Fibroblast of villous mesenchyme (primary cell): ENCODE results near the gene TTLL8. TPM values are rescaled to one million over a fixed set of nuclear protein-coding genes. Genes with fewer than 3 reads are reported as not detected.

Experiments used
- DNase-seq: peaks from one replicate; pipeline ENCODE4 v3.0.0-alpha.2; 2010; ENCODE audit warnings: low read depth
- H3K4me3 ChIP-seq: 2 replicates; pipeline ENCODE4 v1.5.1; 2011; ENCODE audit warnings: low read depth, mild to moderate bottlenecking, low read length
- total RNA-seq: library from RNA; depleted of rRNA; stranded (reverse); fragments of >200 nt; gene quantifications from 2 replicates; pipeline ENCODE4 v1.2.3, GENCODE V29; 2012
- TF ChIP-seq, protein P1 (sequence below): IDR thresholded peaks from 2 replicates; pipeline ENCODE4 v1.5.1; 2012; ENCODE audit warnings: low read depth, mild to moderate bottlenecking, low read length; ENCODE audit not compliant: insufficient read depth

Gene TTLL8
- total RNA-seq, 1 donor, result not detected

DNA sequence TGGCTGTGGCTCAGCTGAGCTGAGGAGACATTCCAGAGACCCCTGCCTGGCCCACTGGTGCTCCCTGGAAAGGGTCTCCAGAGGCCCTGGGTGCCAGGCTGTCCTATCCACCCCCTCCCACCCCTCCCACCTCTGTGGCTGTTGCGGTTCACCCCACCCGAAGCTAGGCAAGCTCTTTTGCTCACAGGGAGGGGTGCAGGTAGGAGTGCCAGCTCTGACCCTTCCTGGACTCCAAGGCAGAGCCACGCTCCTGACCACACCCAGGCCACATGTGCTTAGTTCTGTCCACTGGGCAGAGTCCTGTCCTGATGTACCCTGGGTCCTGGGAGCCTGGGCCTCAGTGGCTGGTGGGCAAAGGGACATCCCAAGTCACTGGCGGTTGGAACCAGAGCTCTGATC, 62.0 kb downstream of the TTLL8 start:
- no peak for DNase-seq
- TF ChIP-seq, protein P1, sequence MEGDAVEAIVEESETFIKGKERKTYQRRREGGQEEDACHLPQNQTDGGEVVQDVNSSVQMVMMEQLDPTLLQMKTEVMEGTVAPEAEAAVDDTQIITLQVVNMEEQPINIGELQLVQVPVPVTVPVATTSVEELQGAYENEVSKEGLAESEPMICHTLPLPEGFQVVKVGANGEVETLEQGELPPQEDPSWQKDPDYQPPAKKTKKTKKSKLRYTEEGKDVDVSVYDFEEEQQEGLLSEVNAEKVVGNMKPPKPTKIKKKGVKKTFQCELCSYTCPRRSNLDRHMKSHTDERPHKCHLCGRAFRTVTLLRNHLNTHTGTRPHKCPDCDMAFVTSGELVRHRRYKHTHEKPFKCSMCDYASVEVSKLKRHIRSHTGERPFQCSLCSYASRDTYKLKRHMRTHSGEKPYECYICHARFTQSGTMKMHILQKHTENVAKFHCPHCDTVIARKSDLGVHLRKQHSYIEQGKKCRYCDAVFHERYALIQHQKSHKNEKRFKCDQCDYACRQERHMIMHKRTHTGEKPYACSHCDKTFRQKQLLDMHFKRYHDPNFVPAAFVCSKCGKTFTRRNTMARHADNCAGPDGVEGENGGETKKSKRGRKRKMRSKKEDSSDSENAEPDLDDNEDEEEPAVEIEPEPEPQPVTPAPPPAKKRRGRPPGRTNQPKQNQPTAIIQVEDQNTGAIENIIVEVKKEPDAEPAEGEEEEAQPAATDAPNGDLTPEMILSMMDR, result no peak
- no peak overlapping the region for H3K4me3 ChIP-seq

DNA sequence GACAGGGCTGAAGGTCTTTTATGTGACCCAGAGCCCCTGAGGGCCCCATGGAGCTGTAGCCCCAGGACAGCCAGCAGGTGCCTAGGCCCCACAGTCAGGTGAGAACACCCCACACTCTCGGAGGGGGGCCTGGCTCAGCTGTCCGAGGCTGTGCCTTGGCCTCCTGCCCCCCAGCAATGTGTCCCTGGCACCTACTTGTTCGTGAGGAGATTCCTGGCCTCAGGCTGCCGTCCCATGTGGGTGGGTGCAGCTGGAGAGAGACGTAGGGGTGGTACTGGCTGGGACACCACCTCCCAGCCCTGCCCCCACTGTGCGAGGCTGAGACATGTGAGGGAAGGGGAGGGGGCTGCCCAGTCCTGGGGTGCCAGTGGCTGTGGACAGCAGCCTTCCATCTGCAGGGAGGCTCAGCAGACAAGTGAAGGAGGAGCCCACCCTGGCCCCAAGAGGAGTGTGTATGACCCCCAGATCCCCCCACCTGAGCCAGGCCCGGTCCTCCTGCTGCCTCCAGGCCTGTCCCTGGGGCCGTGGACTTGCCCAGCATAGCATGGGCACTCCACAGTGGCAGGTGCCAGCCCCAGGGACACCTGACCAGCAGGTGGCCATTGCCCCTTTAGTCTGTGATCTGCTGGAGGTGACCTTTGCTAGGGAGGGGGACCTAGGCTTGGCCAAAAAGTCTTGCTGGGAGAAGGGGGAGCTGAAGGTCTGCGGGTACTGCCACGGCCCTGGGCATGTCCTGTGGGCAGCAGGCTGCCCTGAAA, 62.6 kb downstream of the TTLL8 start:
- DNase-seq, result no peak
- H3K4me3 ChIP-seq, result no peak overlapping the region
- TF ChIP-seq, protein P1, result no peak

DNA sequence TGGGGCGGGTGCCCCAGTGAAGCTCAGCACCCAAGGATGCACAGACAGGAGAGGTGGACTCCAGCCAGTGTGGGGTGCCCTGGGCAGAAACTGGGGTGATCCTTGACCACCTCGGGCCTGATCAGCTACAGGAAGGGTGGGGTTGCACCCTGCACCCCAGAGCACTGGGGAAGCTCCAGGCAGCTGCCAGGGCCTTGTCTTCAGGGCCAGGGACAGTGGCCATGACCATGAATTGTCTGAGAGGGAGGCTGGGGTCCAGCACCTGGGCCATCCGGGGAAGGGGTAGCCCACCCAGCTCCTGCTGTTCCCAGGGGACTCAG, 63.1 kb downstream of the TTLL8 start:
- DNase-seq, result no peak
- no peak overlapping the region for H3K4me3 ChIP-seq
- TF ChIP-seq, protein P1, result no peak

DNA sequence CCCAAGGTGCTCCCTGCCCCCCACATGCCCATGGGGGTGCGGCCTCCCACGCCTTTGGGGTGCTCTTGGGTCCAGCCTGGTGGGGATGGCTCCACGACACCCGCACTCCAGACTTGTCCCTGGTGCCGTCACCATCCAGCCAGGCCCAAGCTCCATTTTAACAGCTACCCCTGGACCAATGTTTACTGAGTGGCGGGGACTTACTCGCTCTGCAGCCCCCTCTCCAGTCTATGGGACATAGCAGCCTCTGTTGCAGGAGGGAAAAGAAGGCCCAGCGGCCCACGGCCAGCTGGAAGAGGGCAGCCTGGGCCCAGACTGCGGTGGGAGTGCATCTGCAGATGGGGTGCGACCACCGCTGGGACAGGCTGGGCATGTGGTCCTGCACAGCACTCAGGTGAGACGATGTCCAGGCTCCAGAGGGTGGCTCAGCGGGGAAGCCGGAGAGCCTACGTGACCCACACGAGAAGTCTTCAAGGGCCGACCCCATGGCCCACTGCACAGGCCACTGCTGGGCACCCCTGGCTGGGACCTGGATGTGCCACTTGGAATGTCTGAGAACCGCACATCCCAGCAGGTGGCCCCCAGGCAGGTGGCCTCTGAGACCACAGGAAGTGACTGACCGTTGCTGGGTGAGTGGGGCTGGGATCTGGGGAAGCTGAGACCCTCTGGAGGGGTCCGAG, 63.6 kb downstream of the TTLL8 start:
- no peak overlapping the region for H3K4me3 ChIP-seq
- DNase-seq, result no peak
- TF ChIP-seq, protein P1, result no peak

DNA sequence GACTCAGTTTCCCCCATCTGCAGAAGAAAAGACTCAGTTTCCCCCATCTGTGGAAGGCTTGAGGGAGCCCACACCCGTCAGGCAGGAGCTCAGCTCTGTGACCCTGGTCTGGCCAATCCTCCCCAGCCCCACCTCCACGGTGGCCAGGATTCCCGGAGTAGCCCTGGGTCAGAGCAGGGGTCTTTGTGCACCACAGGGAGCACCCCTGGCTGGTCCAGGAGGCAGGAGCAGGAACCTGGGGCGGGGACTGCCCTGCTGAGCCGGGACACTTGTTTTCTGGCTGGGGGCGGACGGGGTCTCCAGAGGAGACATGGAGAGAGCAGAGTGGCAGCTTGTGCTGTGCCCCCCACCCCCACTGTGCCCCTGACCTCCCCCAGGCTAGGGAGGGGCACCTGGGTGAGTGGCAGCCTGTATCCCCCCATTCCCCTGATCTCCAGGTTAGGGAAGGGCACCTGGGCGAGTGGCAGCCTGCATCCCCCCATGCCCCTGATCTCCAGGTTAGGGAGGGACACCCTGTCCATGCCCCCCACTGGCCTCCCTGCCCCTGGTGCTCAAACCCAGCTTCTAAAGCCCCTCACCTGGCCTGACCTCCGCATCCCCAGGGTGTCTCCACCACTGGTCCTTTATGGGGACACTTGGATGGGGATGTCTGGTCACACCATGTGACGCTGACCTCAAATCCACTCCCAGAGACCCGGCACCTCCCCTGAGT, 64.3 kb downstream of the TTLL8 start:
- TF ChIP-seq, protein P1, result no peak
- no peak overlapping the region for H3K4me3 ChIP-seq
- DNase-seq, result no peak

DNA sequence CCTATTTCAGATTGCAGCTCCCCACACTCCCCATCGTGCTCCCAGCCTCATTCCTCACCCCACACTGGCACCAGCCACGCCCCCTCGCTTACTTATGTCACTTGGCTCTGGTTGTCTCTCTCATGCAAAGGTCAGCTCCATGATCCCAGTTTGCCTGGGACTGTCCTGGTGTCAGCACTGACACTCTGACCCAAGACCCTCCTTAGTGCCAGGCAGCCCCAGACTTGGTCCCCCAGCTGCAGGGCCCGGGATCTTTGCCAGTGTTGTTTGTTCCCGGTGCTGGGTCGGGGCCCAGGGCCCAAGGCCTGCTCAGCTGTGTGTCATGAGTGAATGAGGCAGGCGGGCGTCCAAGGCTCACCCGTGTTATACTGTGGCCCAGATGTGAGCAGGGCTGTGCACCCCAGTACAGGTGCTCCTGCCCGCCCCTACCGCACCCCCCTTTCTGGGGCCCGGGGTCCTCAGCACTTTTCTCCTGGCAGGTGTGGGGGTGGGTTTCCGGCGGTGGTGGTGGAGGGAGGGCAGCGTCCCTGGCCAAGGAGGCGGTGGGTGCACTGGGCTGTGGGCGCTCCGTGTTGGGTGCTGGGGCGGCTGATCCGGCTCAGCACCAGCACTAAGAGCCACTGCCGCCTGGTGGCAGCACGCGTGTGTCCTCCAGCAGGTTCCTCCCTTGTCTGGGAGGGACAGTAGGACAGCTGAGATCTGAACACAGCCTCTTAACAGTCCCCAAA, 65.0 kb downstream of the TTLL8 start:
- peak; percentile 58 for DNase-seq

More for the DNA sequence above, 65.0 kb downstream of the TTLL8 start:
- no peak overlapping the region for H3K4me3 ChIP-seq
- TF ChIP-seq, protein P1, result peak; percentile 77
